Bronchus fibroblast of lung (primary cell): ENCODE results near the gene KLK1. TPM values are rescaled to one million over a fixed set of nuclear protein-coding genes. Genes with fewer than 3 reads are reported as not detected.

Experiments used
- total RNA-seq: library from RNA; depleted of rRNA; stranded (reverse); fragments of >200 nt; gene quantifications from 2 replicates; pipeline ENCODE4 v1.2.3, GENCODE V29; 2015

Gene KLK1
- not detected in 2 replicates for total RNA-seq

DNA sequence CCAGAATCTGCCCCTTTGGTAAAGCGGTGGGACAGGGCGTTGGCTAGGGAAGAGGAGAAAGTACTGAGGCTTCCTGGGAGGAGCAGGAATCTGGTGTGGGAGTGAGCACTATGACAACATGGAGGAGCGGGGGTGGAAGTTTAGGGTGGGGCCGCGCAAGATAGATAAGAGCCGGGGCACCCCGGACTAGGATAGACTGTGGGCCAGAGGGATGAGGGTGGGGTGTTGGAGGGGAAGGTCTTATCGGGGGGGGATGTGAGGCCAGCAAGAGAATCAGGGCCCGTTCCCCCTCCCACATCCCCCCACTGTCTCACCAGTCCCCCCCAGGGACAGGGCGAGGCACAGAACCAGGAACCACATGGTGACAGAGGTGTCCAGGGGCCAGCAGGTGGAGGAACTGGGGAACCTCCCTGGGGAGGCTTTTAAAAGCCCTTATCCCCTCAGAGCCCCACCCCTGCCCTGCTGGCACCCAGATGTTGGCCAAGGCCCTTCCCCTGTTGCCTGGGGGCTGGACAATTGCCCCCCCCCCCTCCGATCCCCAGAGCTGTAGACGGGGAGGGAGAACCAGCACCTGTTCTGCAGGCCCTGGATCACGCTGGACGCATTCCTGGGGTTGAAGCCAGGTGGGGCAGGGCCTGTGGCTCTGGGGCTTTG, at the start of gene KLK1:
TSS of gene KLK1 (minus strand) at position 399 of the 654 bp plus-strand sequence. CDS start at position 360, 39 bp downstream.

DNA sequence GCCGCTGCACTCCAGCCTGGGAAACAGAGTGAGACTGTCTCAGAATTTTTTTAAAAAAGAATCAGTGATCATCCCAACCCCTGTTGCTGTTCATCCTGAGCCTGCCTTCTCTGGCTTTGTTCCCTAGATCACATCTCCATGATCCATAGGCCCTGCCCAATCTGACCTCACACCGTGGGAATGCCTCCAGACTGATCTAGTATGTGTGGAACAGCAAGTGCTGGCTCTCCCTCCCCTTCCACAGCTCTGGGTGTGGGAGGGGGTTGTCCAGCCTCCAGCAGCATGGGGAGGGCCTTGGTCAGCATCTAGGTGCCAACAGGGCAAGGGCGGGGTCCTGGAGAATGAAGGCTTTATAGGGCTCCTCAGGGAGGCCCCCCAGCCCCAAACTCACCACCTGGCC, 49.5 kb upstream of the KLK1 start, which contains the start of gene KLK2:
TSS of gene KLK2 (plus strand) at position 384 of the 400 bp plus-strand sequence. CDS start 35 bp downstream, outside the sequence.

DNA sequence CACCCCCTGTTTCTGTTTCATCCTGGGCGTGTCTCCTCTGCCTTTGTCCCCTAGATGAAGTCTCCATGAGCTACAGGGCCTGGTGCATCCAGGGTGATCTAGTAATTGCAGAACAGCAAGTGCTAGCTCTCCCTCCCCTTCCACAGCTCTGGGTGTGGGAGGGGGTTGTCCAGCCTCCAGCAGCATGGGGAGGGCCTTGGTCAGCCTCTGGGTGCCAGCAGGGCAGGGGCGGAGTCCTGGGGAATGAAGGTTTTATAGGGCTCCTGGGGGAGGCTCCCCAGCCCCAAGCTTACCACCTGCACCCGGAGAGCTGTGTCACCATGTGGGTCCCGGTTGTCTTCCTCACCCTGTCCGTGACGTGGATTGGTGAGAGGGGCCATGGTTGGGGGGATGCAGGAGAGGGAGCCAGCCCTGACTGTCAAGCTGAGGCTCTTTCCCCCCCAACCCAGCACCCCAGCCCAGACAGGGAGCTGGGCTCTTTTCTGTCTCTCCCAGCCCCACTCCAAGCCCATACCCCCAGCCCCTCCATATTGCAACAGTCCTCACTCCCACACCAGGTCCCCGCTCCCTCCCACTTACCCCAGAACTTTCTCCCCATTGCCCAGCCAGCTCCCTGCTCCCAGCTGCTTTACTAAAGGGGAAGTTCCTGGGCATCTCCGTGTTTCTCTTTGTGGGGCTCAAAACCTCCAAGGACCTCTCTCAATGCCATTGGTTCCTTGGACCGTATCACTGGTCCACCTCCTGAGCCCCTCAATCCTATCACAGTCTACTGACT, 31.2 kb upstream of the KLK1 start, which contains the start of gene KLK3:
TSS of gene KLK3 (plus strand) at position 280 of the 775 bp plus-strand sequence. CDS start at position 321, 41 bp downstream.

DNA sequence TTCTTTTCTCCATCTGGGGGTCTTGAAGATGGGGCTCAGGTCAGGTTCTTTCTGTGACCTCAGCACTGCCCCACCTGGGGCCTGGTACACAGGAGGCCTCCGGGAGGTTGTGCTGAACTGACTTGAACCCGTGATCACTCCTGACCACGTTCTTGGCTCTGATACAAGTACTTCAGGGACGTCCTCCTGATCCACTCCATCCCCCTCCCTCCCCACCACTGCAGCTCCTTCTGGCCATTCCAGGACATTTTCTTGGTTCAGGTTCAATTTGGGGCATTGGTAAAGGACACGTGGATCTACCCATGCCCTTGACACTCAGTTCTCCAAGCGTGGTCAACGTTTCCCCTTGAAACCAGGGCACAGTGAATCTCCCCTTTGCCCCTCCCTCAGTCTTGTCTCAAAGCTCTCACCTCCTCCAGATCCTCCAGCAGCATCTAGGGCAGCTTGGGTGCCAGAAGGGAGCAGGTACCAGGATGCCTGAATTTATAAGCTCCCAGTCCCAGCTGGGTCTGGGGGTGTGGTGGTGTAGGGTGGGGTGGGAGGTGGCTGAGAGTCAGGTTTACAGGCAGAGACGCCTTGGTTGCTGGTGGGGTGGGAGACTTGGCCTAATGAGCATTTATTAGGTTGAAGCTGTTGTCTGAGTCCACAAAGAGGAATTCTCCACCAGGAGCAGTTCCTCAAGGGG, 9.7 kb upstream of the KLK1 start, which contains the start of gene KLK15:
TSS of gene KLK15 (minus strand) at position 458 of the 685 bp plus-strand sequence. CDS start 2,082 bp downstream, outside the sequence.

DNA sequence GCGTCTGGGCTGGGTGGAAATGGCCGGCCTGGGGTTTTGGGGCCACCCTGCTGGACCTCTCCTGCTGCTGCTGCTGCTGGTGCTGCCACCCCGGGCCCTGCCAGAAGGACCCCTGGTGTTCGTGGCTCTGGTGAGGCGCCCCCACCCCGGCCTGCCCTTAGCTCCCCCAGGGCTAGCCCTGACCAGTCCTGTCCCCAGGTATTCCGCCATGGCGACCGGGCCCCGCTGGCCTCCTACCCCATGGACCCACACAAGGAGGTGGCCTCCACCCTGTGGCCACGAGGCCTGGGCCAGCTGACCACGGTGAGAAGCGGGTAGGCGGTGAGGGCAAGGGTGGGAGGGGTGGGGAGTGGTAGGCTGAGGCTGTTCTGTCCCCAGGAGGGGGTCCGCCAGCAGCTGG, 33.2 kb downstream of the KLK1 start, which contains the start of gene ACP4:
TSS of gene ACP4 (plus strand) at position 20 of the 400 bp plus-strand sequence. CDS start at position 20, 0 bp downstream.

DNA sequence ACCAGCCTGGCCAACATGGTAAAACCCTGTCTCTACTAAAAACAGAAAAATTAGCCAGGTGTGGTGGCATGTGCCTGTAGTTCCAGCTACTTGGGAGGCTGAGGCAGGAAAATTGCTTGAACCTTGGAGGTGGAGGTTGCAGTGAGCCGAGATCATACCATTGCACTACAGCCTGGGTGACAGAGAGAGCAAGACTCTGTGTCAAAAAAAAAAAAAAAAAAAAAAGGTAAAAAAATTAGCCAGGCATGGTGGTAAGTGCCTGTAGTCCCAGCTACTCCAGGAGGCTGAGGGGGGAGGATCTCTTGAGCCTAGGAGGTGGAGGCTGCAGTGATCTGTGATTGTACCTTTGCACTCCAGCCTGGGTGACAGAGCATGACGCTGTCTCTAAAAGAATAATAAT, 53.4 kb downstream of the KLK1 start, which contains the start of gene GPR32:
TSS of gene GPR32 (plus strand) at position 301 of the 400 bp plus-strand sequence. CDS start 137 bp downstream, outside the sequence.

Other genes with a start within 250 kb of the KLK1 start
- gene SYT3, start 183.9 kb downstream of the KLK1 start, total RNA-seq: 0.15 TPM in 1 of 2 replicates, not detected in the other
- gene C19orf81, start 174.3 kb downstream of the KLK1 start, total RNA-seq: not detected in 2 replicates
- 0.84 and 1.8 TPM in 2 replicates for gene SHANK1, start 104.0 kb downstream of the KLK1 start, total RNA-seq
- gene CLEC11A, start 100.4 kb downstream of the KLK1 start, total RNA-seq: 72.5 and 93.3 TPM in 2 replicates
- gene GPR32, start 53.3 kb downstream of the KLK1 start, total RNA-seq: not detected in 2 replicates
- not detected in 2 replicates for gene ACP4, start 33.4 kb downstream of the KLK1 start, total RNA-seq
- gene KLK15, start 9.8 kb upstream of the KLK1 start, total RNA-seq: not detected in 2 replicates
- not detected in 2 replicates for gene KLK3, start 31.1 kb upstream of the KLK1 start, total RNA-seq
- gene KLK2, start 49.7 kb upstream of the KLK1 start, total RNA-seq: 0.89 TPM in 1 of 2 replicates, not detected in the other
- gene KLK4, start 87.6 kb upstream of the KLK1 start, total RNA-seq: not detected in 2 replicates
- not detected in 2 replicates for gene KLK5, start 129.3 kb upstream of the KLK1 start, total RNA-seq
- gene KLK6, start 145.8 kb upstream of the KLK1 start, total RNA-seq: not detected in 2 replicates
- not detected in 2 replicates for gene KLK7, start 160.1 kb upstream of the KLK1 start, total RNA-seq
- not detected in 2 replicates for gene KLK8, start 177.8 kb upstream of the KLK1 start, total RNA-seq
- not detected in 2 replicates for gene KLK10, start 195.9 kb upstream of the KLK1 start, total RNA-seq
- gene KLK11, start 202.8 kb upstream of the KLK1 start, total RNA-seq: not detected in 2 replicates
- gene KLK12, start 211.2 kb upstream of the KLK1 start, total RNA-seq: not detected in 2 replicates
- not detected in 2 replicates for gene KLK13, start 241.3 kb upstream of the KLK1 start, total RNA-seq